ENCODE results near the gene ZBED6. TPM values are rescaled to one million over a fixed set of nuclear protein-coding genes. Genes with fewer than 3 reads are reported as not detected.
A peak's percentile ranks its signal among the peaks of the same experiment; 100 is the strongest.

Gene ZBED6
- total RNA-seq, 4 donors from 2014 or later = 9.0 to 42.5 (median 27.6) TPM

- peaks cover 0 to 1% of the 10 kb centered on the region in 2 donors for H3K36me3 ChIP-seq
- intact Hi-C loops (cut with DNase I; ENCODE audit: low total_unique reads) (loop anchor here (5.0 to 10.0 kb wide), 3 partner anchors 523 to 831 kb away; partner anchors contain the start of gene CYB5R1), in situ Hi-C loops (cut with MboI; ENCODE audit: low sequenced_read_pairs in 4 of 4) (no loop called here)
- H3K4me1 ChIP-seq = peaks cover 58 to 69% of the 10 kb centered on the region in 2 donors
- no peak for ATAC-seq
- TF ChIP-seq POLR2A (IDR thresholded peaks at IDR 0.05) = no peak
- peak overlapping the region; percentile 98 to 99 (median 98) for H3K27ac ChIP-seq
- DNase-seq = peak; percentile 16 to 35
- H3K9me3 ChIP-seq = no peaks in the 10 kb centered on the region
- H3K27me3 ChIP-seq = no peaks in the 10 kb centered on the region
- H3K4me3 ChIP-seq = peak overlapping the region in 3 of 4 donors; percentile 75 to 91 (median 88)
Observed at GRCh38 chr1:203797948-203798655, 2.7 kb downstream of the ZBED6 start.

GRCh38 chr1:203799157-203799556, 3.7 kb downstream of the ZBED6 start:
- no peak overlapping the region for H3K4me3 ChIP-seq
- intact Hi-C loops (cut with DNase I; ENCODE audit: low total_unique reads) = loop anchor here (5.0 to 10.0 kb wide), 3 partner anchors 524 to 832 kb away; partner anchors contain the start of gene CYB5R1
- DNase-seq (no peak), ATAC-seq (no peak)
- H3K27ac ChIP-seq = peak overlapping the region; percentile 98 to 99 (median 98)
- no peaks in the 10 kb centered on the region for H3K9me3 ChIP-seq
- H3K4me1 ChIP-seq = peaks cover 65 to 72% of the 10 kb centered on the region in 2 donors
- TF ChIP-seq CTCF (IDR thresholded peaks at IDR 0.05 in 4 of 5, conservative IDR thresholded peaks at IDR 0.05 in 1 of 5) = no peak
- no peak for TF ChIP-seq POLR2A (IDR thresholded peaks at IDR 0.05)
- no peaks in the 10 kb centered on the region for H3K27me3 ChIP-seq
- in situ Hi-C loops (cut with MboI; ENCODE audit: low sequenced_read_pairs in 4 of 4) = no loop called here
- peaks cover 0 to 12% of the 10 kb centered on the region in 2 donors for H3K36me3 ChIP-seq

- Histone ChIP-seq H3K36me3 (peaks cover 0 to 15% of the 10 kb centered on the region in 2 donors), H3K4me1 (peaks cover 65 to 73% of the 10 kb centered on the region in 2 donors), H3K27me3 (no peaks in the 10 kb centered on the region), H3K27ac (peak overlapping the region; percentile 98 to 99 (median 98)), H3K9me3 (no peaks in the 10 kb centered on the region), H3K4me3 (peak overlapping the region in 2 of 4 donors; percentile 2 to 18)
- peak in 1 of 2 donors; percentile 2 for ATAC-seq
- intact Hi-C loops (cut with DNase I; ENCODE audit: low total_unique reads) (loop anchor here (5.0 to 10.0 kb wide), 3 partner anchors 525 to 833 kb away; partner anchors contain the start of gene CYB5R1), in situ Hi-C loops (cut with MboI; ENCODE audit: low sequenced_read_pairs in 4 of 4) (loop anchor here in 1 of 4 donors (25.0 kb wide), 1 partner anchor 737 kb away; no protein-coding TSS in a partner anchor)
- peak in 1 of 2 donors; percentile 2 for DNase-seq
- TF ChIP-seq CTCF (IDR thresholded peaks at IDR 0.05 in 4 of 5, conservative IDR thresholded peaks at IDR 0.05 in 1 of 5) = no peak
Observed at GRCh38 chr1:203799971-203800370, 4.5 kb downstream of the ZBED6 start.

- H3K27ac ChIP-seq = no peak overlapping the region
- TF ChIP-seq CTCF (IDR thresholded peaks at IDR 0.05 in 4 of 5, conservative IDR thresholded peaks at IDR 0.05 in 1 of 5) = no peak
- no peak for TF ChIP-seq POLR2A (IDR thresholded peaks at IDR 0.05)
- peaks cover 35 to 37% of the 10 kb centered on the region in 2 donors for H3K4me1 ChIP-seq
- H3K27me3 ChIP-seq = no peaks in the 10 kb centered on the region
- H3K4me3 ChIP-seq = no peak overlapping the region
- in situ Hi-C loops (cut with MboI; ENCODE audit: low sequenced_read_pairs in 4 of 4) (loop anchor here in 1 of 4 donors (25.0 kb wide), 1 partner anchor 732 kb away; no protein-coding TSS in a partner anchor), intact Hi-C loops (cut with DNase I; ENCODE audit: low total_unique reads) (no loop called here)
- DNase-seq (no peak), ATAC-seq (no peak)
- no peaks in the 10 kb centered on the region for H3K9me3 ChIP-seq
- peaks cover 0 to 37% of the 10 kb centered on the region in 2 donors for H3K36me3 ChIP-seq
Observed at GRCh38 chr1:203805689-203806088, 10.3 kb downstream of the ZBED6 start.

- in situ Hi-C loops (cut with MboI; ENCODE audit: low sequenced_read_pairs in 4 of 4) = loop anchor here in 1 of 4 donors (25.0 kb wide), 1 partner anchor 730 kb away; no protein-coding TSS in a partner anchor
- Histone ChIP-seq H3K9me3 (no peaks in the 10 kb centered on the region), H3K27ac (peak overlapping the region in 1 of 4 donors; percentile 25), H3K4me3 (no peak overlapping the region), H3K27me3 (no peaks in the 10 kb centered on the region), H3K4me1 (peaks cover 20 to 25% of the 10 kb centered on the region in 2 donors), H3K36me3 (peaks cover 0 to 42% of the 10 kb centered on the region in 2 donors)
- no peak for TF ChIP-seq CTCF (IDR thresholded peaks at IDR 0.05 in 4 of 5, conservative IDR thresholded peaks at IDR 0.05 in 1 of 5)
- no peak for TF ChIP-seq POLR2A (IDR thresholded peaks at IDR 0.05)
- ATAC-seq = no peak
- intact Hi-C loops (cut with DNase I; ENCODE audit: low total_unique reads) = no loop called here
- no peak for DNase-seq
Observed at GRCh38 chr1:203807196-203807595, 11.8 kb downstream of the ZBED6 start.
